AG04450 (cell line): ENCODE data around the gene PRSS53. TPM values are rescaled to one million over a fixed set of nuclear protein-coding genes. Genes with fewer than 3 reads are reported as not detected.

ENCODE experiments used
- CTCF ChIA-PET: fragments of 300-600, 350-600 bp; formaldehyde crosslinking; extraction: SDS; loops from one replicate; lab custom pipeline; 2022; ENCODE audit warnings: antibody characterized with exemption, inconsistent platforms; lab: Charles Lee
- POLR2A ChIA-PET: fragments of 350-600 bp; formaldehyde crosslinking; extraction: SDS; loops from one replicate; lab custom pipeline; 2021; ENCODE audit warnings: antibody characterized with exemption, inconsistent platforms; lab: Yijun Ruan, JAX
- DNase-seq: peaks from one replicate; pipeline ENCODE4 v3.0.0-alpha.2; 2011; ENCODE audit warnings: low read depth, low spot score
- H3K27ac ChIP-seq: one replicate; pipeline ENCODE4 v1.5.1; 2012; ENCODE audit warnings: low read depth, low read length, control low read depth
- H3K27me3 ChIP-seq: one replicate; pipeline ENCODE4 v1.6.0; 2012; ENCODE audit warnings: low read length; ENCODE audit not compliant: control insufficient read depth, insufficient read depth
- H3K4me3 ChIP-seq: 2 replicates; pipeline ENCODE4 v1.5.1; 2011; ENCODE audit warnings: mild to moderate bottlenecking, low read depth, low read length, control low read depth
- H3K9me3 ChIP-seq: 2 replicates; pipeline ENCODE4 v1.5.1; 2012; ENCODE audit warnings: low read length; ENCODE audit not compliant: control insufficient read depth, insufficient read depth
- polyA plus RNA-seq: library from polyadenylated mRNA; depleted of rRNA; stranded (reverse); fragments of >200 nt; gene quantifications from 2 replicates; pipeline ENCODE4 v1.2.3, GENCODE V29; 2011
- TF ChIP-seq, protein P1 (sequence below): IDR thresholded peaks from 2 replicates; pipeline ENCODE4 v1.5.1; 2011; ENCODE audit warnings: low read depth, low read length, control low read depth, inconsistent platforms

The PRSS53 gene
- polyA plus RNA-seq, 1 experiment: 0.79 TPM

DNA sequence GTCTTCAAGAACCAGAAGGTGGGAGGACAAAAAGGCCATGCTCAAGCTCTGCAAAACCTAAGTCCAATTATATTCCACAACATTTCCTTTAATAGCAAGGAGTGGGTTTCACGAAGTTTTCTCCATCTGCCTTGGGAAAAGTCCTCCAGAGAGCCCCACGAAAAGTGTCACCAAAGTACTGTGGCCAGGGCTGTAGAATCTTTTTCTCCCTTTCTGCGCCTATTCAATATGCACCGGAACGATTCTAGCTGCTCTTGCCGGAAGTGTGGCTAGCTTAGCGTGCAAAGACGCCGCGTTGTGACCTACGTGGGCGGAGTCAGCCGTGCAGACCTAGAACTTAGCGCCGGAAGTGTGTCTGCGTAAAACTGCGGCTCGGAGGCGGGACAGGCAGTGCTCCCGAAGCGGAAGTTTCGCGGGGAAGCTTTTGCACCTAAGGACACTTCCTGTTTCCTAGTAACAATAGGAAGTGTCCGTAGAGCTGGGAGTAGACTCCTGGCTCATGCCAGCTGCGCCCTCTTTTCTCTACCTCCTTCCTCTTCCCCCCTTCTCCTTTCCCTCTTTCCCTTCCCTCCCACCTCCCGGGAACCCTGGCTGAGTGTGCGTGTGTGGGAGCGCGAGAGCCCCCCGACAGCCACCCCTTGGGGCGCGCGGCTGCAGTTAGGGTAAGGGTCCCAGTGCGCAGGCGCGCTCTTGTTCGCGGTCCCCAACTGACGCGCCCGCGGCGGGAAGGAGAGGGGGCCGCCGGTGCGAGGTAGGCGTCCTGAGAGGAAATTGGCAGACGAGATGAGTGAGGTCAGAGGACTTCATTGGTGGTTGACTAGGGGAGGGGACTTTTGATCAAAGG lies 14.6 kb downstream of the PRSS53 start, which contains the start of the genes ZNF646 and ZNF668:
ZNF646 (plus strand) TSS at position 453 of the 844 bp plus-strand sequence. CDS start 1,903 bp downstream, outside the sequence.
ZNF668 (minus strand) TSS at position 271 of the 844 bp plus-strand sequence. CDS start 9,781 bp downstream, outside the sequence.
- peak within 1 kb of the TSS; percentile 99 for H3K4me3 ChIP-seq
- peak; percentile 98 for DNase-seq
- H3K27ac ChIP-seq: peak within 1 kb of the TSS; percentile 96
- ChIA-PET CTCF (interaction anchor here (1.0 to 2.4 kb wide), 3 partner anchors 68 to 387 kb away, joined by 3 to 9 read pairs (median 6); no protein-coding TSS in a partner anchor), POLR2A (interaction anchor here (0.6 to 2.4 kb wide), 18 partner anchors 9 to 386 kb away, joined by 3 to 21 read pairs (median 6); partner anchors contain the start of genes FUS, HSD3B7, KAT8 and STX4)
- H3K27me3 ChIP-seq: no peaks in the 10 kb centered on the region
- H3K9me3 ChIP-seq: peaks cover 4% of the 10 kb centered on the region; the same call in 1 of the 2 replicates
- TF ChIP-seq, protein P1, sequence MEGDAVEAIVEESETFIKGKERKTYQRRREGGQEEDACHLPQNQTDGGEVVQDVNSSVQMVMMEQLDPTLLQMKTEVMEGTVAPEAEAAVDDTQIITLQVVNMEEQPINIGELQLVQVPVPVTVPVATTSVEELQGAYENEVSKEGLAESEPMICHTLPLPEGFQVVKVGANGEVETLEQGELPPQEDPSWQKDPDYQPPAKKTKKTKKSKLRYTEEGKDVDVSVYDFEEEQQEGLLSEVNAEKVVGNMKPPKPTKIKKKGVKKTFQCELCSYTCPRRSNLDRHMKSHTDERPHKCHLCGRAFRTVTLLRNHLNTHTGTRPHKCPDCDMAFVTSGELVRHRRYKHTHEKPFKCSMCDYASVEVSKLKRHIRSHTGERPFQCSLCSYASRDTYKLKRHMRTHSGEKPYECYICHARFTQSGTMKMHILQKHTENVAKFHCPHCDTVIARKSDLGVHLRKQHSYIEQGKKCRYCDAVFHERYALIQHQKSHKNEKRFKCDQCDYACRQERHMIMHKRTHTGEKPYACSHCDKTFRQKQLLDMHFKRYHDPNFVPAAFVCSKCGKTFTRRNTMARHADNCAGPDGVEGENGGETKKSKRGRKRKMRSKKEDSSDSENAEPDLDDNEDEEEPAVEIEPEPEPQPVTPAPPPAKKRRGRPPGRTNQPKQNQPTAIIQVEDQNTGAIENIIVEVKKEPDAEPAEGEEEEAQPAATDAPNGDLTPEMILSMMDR: 0 out of 2 replicates have a peak, but pooled peaks have one; percentile 1

DNA sequence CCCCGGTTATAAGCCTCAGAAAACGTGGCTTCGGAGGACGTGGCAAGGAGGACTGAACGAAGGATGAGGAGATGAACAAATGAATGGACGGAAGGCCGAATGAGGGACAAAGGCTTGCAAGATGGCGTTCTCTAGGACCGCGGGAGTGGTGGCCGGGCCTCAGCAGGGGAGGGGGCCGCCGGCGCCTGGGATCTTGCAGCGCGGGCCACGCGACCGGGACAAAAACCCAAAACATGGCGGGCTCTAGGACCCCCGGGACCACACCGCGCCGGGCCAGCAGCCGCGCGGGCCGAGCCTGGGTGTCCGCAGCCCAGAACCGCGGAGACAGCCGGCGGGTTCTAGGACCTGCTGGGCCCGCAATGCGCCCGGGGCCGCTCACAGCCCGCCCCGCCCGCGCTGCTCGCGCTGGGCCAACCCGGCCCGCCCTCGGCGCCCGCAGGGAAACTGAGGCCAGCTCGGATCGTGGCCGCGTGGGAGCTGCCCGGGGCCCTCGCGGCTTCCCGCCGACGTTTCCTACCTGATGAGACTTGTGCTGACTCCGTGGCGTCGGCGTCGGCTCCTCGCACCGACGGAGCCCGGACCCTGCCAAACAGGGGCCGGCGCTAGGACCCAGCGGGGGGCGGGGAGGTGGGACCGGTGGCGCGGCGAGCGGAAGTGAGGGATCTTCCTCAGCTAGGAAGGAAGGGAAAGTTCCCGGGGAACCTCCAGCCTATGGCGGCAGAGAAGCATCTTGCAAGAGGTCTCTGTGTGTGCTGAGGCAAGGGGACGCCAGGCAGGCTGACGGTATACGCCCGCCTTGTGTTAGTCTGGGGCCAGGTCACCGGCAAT lies 15.4 kb downstream of the PRSS53 start:
- H3K27ac ChIP-seq: peak overlapping the region; percentile 96
- TF ChIP-seq, protein P1: no peak
- H3K4me3 ChIP-seq: peak overlapping the region; percentile 99
- DNase-seq: peak; percentile 67
- POLR2A ChIA-PET: interaction anchor here (0.6 to 2.4 kb wide), 16 partner anchors 8 to 387 kb away, joined by 3 to 21 read pairs (median 6); partner anchors contain the start of genes FUS, HSD3B7, KAT8 and STX4
- H3K27me3 ChIP-seq: no peaks in the 10 kb centered on the region
- CTCF ChIA-PET: interaction anchor here (0.6 to 2.4 kb wide), 4 partner anchors 69 to 387 kb away, joined by 3 to 9 read pairs (median 4); no protein-coding TSS in a partner anchor
- H3K9me3 ChIP-seq: peaks cover 4% of the 10 kb centered on the region; the same call in 1 of the 2 replicates

DNA sequence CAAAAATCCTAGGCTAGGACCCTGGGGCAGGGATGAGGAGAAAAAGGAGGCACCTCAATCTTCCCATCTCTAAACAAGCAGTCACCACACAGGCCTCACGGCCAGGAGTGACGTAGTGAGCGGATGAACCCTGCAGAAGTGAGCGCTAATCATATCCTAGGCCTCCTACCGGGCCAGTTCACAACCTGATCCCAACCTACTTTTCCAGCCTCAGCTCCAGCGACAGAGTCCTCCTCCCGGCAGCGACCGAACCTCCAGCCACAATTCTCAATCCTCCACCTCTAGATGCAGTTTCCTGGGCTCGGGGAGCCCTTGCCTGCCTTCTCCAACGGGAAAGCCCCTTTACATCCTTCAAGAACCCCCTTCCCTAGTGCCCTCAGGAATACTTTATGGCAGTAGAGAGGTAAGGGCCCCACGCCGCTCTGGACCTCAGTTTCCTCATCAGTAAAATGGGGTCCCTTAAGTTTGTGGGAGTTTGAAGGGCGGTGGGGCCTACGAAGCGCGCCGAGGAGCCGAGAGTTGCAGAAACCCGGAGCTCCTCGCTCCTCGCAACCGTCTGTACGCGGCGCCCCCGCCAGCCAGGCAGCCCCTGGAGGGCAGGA lies 16.1 kb downstream of the PRSS53 start:
- ChIA-PET CTCF (interaction anchor here (0.6 to 2.4 kb wide), 2 partner anchors 70 to 88 kb away, joined by 3 to 9 read pairs; no protein-coding TSS in a partner anchor), POLR2A (interaction anchor here (0.6 to 2.4 kb wide), 8 partner anchors 8 to 107 kb away, joined by 3 to 21 read pairs (median 10); partner anchors contain the start of genes FUS, KAT8, STX4 and VKORC1)
- peak overlapping the region; percentile 99 for H3K4me3 ChIP-seq
- H3K27me3 ChIP-seq: no peaks in the 10 kb centered on the region
- TF ChIP-seq, protein P1: no peak
- H3K27ac ChIP-seq: peak overlapping the region; percentile 94
- no peak for DNase-seq
- H3K9me3 ChIP-seq: peaks cover 4% of the 10 kb centered on the region; the same call in 1 of the 2 replicates

DNA sequence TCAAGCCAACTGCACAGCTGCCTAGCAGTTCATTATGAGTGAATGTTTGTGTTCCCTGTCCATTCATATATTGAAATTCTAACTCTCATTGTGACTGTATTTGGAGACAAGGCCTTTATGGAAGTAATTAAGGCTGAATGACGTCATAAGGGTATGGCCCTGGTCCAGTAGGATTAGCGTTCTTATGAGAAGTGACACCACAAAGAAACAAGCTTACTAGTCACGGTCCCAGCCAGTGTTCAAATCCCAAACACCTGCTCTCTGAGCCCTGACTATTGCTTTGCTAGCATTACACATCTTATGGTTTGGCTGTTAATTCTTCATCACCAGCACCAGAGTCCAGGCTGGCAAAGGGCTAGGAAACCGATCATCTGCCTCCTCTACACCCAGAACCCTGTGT lies 16.9 kb downstream of the PRSS53 start:
- peak overlapping the region; percentile 99 for H3K4me3 ChIP-seq
- DNase-seq: no peak
- peaks cover 4% of the 10 kb centered on the region; the same call in 1 of the 2 replicates for H3K9me3 ChIP-seq
- H3K27ac ChIP-seq: peak overlapping the region; percentile 94
- TF ChIP-seq, protein P1: no peak
- ChIA-PET CTCF (interaction anchor here (0.9 to 1.0 kb wide), 2 partner anchors 71 to 87 kb away, joined by 3 read pairs; partner anchors contain the start of gene HSD3B7), POLR2A (interaction anchor here (0.6 to 2.3 kb wide), 3 partner anchors 39 to 381 kb away, joined by 3 to 13 read pairs (median 4); partner anchors contain the start of genes FUS and STX4)
- H3K27me3 ChIP-seq: no peaks in the 10 kb centered on the region
